ENCODE measurements around the gene SYNJ1. TPM values are rescaled to one million over a fixed set of nuclear protein-coding genes. Genes with fewer than 3 reads are reported as not detected.
A peak's percentile ranks its signal among the peaks of the same experiment; 100 is the strongest.
"Not testable (repeated sequence)": the region's sequence is repeated elsewhere in the genome, so short reads cannot be mapped to it uniquely, and the experiment has no call there.

The SYNJ1 gene
- total RNA-seq, 2 donors from 2014 or later = 12.4 to 29.3 TPM

DNA sequence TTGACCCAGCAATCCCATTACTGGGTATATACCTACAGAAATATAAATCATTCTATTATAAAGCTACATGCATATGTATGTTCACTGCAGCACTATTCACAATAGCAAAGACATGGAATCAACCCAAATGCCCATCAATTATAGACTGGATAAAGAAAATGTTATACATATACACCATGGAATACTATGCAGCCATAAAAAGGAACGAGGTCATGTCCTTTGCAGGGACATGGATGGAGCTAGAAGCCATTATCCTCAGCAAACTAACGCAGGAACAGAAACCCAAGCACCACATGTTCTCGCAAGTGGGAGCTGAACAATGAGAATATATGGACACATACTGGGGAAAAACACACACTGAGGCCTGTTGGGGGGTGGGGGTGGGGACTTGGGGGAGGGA lies 18.9 kb upstream of the SYNJ1 start:
- not testable (repeated sequence) for ATAC-seq; DNase-seq (ENCODE audit: low spot score in 2 of 2); H3K9me3 Mint-ChIP-seq
- Mint-ChIP-seq H3K27ac (peak overlapping the region; percentile 9 to 54), H3K36me3 (peaks cover 53 to 80% of the 10 kb centered on the region in 2 donors)

DNA sequence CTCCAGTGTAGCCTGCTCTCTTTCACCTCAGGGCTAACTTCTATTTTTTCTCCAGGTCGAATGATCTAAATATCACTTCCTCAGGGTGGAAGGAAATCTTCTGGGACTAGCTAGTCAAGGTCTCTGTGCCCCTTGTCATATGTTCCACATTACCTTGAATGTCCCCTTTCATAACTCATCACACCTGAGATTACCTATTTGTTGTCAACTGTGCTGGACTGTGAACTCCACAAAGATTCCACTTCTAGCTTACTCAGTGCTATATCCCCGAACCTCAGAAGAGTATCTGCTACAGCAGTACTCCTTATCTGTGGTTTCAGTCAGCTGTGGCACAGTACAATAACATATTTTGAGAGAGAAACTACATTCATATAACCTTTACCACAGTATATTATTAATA lies 14.6 kb upstream of the SYNJ1 start:
- Mint-ChIP-seq H3K36me3 (peaks cover 41 to 72% of the 10 kb centered on the region in 2 donors), H3K27ac (no peak overlapping the region), H3K9me3 (no peaks in the 10 kb centered on the region)
- no peak for ATAC-seq
- DNase-seq (ENCODE audit: low spot score in 2 of 2) = no peak

DNA sequence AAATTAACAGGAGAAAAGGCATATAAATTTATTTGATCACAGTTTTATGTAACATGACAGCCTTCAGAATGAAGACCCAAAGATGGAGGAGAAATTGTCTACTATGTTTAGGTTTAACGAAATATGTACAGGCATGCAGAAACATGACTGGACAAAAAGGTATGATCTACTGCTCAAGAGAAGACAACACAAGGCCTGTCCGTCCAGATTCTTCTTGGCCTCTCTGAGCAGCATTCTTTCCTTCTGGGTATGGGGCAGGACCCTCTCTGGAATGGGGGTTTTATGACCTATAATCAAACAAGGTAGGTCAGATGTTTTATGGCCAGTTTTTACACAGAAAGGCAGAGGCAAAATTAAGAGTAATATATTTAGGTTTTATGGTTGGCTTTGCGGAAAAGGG lies 13.5 kb upstream of the SYNJ1 start:
- DNase-seq (ENCODE audit: low spot score in 2 of 2) (no peak), ATAC-seq (no peak)
- Mint-ChIP-seq H3K36me3 (peaks cover 33 to 62% of the 10 kb centered on the region in 2 donors), H3K27ac (peak overlapping the region in 1 of 2 donors; percentile 62), H3K9me3 (no peaks in the 10 kb centered on the region)

DNA sequence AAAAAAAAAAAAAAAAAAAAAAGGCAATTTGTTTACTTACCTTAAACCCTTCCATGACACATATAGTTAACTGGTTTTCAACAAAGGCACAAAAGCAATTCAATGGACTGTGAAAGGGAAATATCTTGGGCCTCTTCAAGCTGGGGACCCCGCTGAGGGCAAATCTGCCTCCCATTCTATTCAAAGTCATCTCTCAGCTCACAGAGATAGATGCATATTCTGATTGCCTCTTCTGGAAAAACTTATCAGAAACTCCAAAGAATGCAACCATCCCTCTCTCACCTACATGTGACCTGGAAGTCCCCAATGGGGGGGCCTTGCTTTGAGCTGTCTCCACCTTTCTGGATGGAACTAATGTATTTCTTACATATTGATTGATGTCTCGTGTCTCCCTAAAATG lies 12.1 kb upstream of the SYNJ1 start:
- no peaks in the 10 kb centered on the region for H3K9me3 Mint-ChIP-seq
- peaks cover 26 to 57% of the 10 kb centered on the region in 2 donors for H3K36me3 Mint-ChIP-seq
- no peak for ATAC-seq
- H3K27ac Mint-ChIP-seq = peak overlapping the region in 1 of 2 donors; percentile 65
- no peak for DNase-seq (ENCODE audit: low spot score in 2 of 2)

DNA sequence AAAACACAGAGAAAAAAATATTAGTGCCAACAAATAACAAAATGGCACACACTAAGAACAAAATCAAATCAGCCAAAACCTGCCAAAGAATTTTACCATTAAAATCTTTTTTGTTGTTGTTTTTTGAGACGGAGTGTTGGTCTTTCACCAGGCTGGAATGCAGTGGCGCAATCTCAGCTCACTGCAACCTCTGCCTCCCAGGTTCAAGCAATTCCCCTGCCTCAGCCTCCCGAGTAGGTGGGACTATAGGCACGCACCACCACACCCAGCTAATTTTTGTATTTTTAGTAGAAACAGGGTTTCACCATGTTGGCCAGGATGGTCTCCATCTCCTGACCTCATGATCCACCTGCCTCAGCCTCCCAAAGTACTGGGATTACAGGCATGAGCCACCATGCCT lies 8.3 kb upstream of the SYNJ1 start:
- H3K36me3 Mint-ChIP-seq = peaks cover 28 to 55% of the 10 kb centered on the region in 2 donors
- not testable (repeated sequence) for H3K27ac Mint-ChIP-seq

DNA sequence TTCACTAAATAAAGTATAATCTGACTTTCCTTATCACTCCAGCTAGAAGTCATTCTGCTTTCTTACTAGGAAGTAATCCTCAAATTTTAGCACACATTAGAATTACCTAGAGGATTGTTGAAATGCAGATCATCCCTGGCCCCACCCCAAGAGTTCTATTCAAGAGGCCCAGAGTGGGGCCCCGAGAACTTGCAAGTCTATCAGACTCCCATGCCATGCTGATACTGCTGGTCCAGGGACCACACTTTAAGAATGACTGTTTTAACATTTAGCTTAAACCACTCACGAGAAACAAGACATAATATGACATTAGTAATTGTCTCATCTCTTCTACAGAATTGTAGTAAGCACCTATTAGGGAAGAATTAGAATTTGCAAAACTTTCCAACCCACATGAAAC lies 7.7 kb upstream of the SYNJ1 start:
- H3K27ac Mint-ChIP-seq = peak overlapping the region; percentile 79 to 87

More for the DNA sequence above, 8.3 kb upstream of the SYNJ1 start:
- not testable (repeated sequence) for DNase-seq (ENCODE audit: low spot score in 2 of 2); ATAC-seq; H3K9me3 Mint-ChIP-seq

DNA sequence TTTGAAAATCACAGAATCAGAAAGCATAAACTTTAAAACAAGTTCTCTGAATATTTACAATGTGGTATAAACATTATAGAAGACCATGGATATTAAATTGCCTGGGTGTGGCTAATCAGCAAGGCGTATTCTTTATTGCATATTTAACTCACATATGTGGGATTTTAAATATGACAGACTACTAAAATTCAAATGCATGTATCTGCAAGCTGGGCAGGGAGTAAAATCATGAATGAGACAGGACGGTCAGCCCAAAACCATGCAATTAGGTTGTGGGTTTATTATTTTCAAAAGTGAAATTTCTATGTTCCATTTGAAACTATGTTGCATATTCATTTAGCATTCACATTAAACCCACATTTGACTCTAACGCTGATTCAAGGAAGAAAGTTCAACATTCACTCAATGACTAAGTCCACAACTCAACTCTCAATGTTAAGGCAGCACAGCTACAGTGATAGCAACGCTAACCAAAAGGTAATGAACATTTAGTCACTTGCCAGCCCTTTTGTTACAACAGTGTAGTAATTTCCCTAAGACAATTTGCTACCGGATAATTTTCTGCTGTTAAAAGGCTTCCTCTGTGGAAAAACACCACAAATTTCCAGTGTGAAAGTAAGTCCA lies 6.3 kb upstream of the SYNJ1 start:
- ATAC-seq = peak; percentile 75 to 84
- Mint-ChIP-seq H3K27ac (peak overlapping the region in 1 of 2 donors; percentile 25), H3K9me3 (peaks cover 4 to 9% of the 10 kb centered on the region in 2 donors), H3K36me3 (peaks cover 25 to 41% of the 10 kb centered on the region in 2 donors)
- no peak for DNase-seq (ENCODE audit: low spot score in 2 of 2)

More for the DNA sequence above, 7.7 kb upstream of the SYNJ1 start:
- ATAC-seq (peak; percentile 40 to 44), DNase-seq (ENCODE audit: low spot score in 2 of 2) (no peak)
- Mint-ChIP-seq H3K9me3 (peaks cover 4 to 9% of the 10 kb centered on the region in 2 donors), H3K36me3 (peaks cover 25 to 50% of the 10 kb centered on the region in 2 donors)

DNA sequence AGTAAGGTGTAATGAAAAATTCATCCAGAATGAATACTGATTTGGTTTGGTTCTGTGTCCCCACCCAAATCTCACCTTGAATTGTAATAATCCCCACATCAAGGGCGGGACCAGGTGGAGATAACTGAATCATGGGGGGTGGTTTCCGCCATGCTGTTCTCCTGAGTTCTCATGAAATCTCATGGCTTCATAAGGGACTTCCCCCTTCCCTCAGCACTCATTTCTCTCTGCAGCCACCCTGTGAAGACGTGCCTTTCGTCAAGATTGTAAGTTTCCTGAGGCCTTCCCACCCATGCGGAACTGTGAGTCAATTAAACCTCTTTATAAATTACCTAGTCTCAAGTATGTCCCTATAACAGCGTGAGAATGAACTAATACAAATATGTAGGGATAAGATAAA lies 5.5 kb upstream of the SYNJ1 start:
- DNase-seq (ENCODE audit: low spot score in 2 of 2) (peak in 1 of 2 donors; percentile 65), ATAC-seq (peak; percentile 49 to 83)
- peaks cover 4 to 9% of the 10 kb centered on the region in 2 donors for H3K9me3 Mint-ChIP-seq
- peak overlapping the region in 1 of 2 donors; percentile 25 for H3K27ac Mint-ChIP-seq
- peaks cover 30 to 34% of the 10 kb centered on the region in 2 donors for H3K36me3 Mint-ChIP-seq

DNA sequence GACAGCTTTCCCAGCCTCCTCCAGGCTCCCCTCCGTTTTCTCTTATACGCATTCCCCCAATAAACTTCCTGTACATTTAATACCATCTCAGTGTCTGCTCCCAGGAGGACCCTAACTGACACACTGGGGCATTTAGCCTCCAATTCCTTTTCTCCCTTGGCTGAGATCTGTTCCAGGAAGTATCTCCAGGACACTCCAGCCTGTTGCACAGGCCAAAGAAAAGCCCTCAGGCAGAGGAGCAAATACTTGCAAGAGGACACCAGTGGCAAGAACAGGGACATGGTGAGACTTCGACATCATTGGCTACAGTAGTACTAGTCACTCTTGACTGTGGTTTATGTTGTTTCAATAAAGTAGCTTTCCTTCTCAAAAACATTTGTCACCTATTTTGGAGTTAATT lies 4.7 kb upstream of the SYNJ1 start:
- Mint-ChIP-seq H3K36me3 (peaks cover 32 to 33% of the 10 kb centered on the region in 2 donors), H3K9me3 (peaks cover 4 to 9% of the 10 kb centered on the region in 2 donors), H3K27ac (peak overlapping the region in 1 of 2 donors; percentile 25)
- DNase-seq (ENCODE audit: low spot score in 2 of 2) (no peak), ATAC-seq (no peak)

DNA sequence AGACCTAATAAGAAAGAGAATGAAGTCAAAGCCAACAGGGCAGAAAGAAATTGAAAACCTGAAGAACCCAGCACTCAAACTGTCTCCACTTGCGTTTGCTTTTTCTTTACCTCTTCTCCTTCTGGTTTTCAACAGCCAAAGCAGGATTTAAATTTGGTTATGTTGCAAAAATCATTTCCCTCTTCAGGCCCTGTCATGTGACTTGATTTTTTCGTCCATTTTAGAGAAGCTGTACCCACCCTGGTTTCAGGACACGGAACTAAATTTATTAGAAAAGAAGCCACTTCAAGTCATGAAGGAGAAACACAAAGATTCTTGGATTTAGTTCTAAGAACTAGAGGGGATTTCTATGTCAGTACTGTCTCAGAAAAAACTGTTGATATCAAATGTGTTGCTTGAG lies 1.0 kb upstream of the SYNJ1 start:
- H3K36me3 Mint-ChIP-seq = peaks cover 26 to 38% of the 10 kb centered on the region in 2 donors
- no peak for ATAC-seq
- peak overlapping the region in 1 of 2 donors; percentile 97 for H3K27ac Mint-ChIP-seq
- H3K9me3 Mint-ChIP-seq = peaks cover 4 to 9% of the 10 kb centered on the region in 2 donors
- no peak for DNase-seq (ENCODE audit: low spot score in 2 of 2)

DNA sequence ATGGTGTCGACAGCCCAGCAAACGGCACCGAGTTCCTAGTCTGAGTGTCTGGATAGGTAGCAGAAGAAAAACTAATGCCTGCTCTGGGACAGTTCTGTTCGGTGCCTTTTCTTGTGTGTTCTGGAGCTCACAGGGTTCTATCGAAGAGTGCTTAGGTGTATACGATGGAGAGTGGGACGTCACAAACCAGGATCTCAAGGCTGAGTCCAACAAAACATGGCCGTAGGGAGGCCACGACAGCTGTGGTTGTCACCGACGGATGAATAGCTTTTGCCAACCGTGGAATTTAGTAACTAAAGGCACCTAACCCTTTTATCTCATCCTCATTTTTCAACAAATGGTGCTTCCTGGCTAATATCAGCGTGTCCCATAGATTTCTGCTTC lies 635 bp upstream of the SYNJ1 start:
- H3K27ac Mint-ChIP-seq = peak overlapping the region; percentile 84 to 97
- DNase-seq (ENCODE audit: low spot score in 2 of 2) = no peak
- peaks cover 4 to 7% of the 10 kb centered on the region in 2 donors for H3K9me3 Mint-ChIP-seq
- H3K36me3 Mint-ChIP-seq = peaks cover 22 to 42% of the 10 kb centered on the region in 2 donors
- peak in 1 of 2 donors; percentile 0 for ATAC-seq

DNA sequence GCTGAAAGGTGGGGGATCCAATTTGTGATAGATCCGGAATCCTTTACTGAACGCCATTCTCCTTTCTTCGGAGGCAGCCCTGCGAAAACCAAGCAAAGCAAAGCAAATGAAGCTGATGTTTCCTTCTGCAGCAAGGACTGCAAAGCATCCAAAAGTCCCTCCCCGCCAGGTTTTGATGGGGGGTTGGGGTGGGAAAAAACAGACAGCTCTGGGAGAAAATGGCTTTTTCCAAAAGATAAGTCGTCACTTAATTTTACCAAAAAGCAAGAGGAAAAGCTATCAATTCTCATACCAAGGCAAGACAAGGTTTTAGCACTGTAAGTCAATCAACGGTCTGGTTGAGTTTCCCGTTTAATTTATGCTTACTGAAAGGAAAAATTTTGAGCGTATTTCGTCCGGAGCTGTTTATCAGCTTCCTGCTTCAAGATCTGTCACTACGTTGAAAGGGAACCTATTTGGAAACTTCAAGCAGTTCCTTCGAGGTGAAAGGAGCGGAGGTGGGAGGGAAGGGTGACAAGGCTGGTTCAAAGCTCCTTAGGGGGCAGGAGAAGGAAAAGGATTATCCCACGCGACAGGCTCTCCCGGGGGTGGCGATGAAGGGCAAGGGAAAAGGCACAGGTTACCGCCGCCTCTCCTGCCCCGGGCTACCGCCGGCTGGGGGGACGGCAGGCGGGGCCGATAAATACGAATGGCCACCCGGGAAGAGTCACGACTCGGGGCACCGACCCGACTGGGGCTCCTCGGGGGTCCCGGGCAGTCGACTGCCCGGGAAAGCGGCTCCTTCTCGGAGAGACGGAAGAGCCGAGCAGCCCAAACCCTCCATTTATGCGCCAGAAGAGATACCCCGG lies 750 bp downstream of the SYNJ1 start:
- peak in 1 of 2 donors; percentile 18 for DNase-seq (ENCODE audit: low spot score in 2 of 2)
- Mint-ChIP-seq H3K36me3 (peaks cover 8 to 34% of the 10 kb centered on the region in 2 donors), H3K27ac (peak overlapping the region; percentile 95 to 97), H3K9me3 (no peaks in the 10 kb centered on the region)
- peak; percentile 6 to 8 for ATAC-seq

DNA sequence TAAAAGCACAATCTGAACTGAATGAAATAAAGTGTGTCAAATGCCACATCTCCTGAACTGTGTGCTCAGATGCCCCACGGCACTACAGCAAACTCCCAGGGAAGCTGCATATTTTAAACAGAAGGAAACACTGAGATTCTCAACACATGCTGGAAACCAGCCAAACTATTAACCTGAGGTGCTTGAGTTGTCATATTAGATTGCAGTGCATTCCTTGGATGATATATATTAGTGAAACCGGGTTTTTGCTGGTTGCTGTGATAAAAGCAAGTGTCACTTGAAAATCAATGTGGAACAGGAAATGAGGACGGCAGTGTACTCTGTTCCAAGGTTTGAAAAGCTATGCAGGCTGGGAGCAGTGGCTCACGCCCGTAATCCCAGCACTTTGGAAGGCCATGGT lies 8.7 kb downstream of the SYNJ1 start:
- Mint-ChIP-seq H3K36me3 (peaks cover 26 to 27% of the 10 kb centered on the region in 2 donors), H3K27ac (no peak overlapping the region), H3K9me3 (peaks cover 0 to 5% of the 10 kb centered on the region in 2 donors)
- DNase-seq (ENCODE audit: low spot score in 2 of 2) (no peak), ATAC-seq (no peak)

DNA sequence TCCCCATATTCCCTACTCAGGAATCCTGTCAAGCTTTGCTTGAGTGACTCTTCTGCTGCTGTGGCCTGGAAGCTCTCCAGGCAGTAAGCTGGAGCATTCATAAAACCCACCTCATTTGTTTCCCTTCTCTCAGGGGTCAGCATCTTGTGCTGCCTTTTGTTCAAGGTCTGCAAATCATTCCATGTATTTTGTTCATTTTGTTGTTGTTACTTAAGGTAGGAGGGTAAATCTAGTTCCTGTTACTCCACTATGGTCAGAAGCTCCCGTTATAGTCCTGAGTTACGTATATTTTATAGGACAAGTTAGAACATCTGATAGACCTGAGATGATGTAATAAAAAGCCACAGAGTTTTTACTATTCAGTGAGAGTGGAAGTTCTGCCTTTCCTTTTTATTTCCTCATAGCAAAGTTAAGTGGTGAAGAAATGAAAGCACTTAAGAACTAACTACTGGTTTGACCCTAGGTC lies 9.9 kb downstream of the SYNJ1 start:
- Mint-ChIP-seq H3K27ac (peak overlapping the region in 1 of 2 donors; percentile 60), H3K36me3 (peaks cover 20 to 27% of the 10 kb centered on the region in 2 donors), H3K9me3 (peaks cover 0 to 5% of the 10 kb centered on the region in 2 donors)
- ATAC-seq = no peak
- DNase-seq (ENCODE audit: low spot score in 2 of 2) = no peak

DNA sequence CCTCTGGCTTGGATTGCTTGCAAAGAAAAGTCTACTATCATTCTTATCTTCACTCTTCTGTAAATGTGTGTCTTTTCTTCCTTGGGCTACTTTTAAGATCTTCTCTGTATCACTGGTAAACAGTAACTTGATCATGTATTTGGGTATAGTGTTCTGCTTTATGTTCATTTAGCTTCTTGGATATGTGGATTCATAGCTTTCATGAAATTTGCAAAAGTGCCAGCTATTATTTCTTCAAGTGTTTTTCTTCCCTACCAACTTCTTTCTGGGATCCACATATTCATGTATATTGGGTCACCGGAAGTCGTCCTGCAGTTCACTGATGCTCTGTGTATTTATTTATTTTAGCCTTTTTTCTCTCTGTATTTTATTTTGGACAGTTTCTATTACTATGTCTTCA lies 11.3 kb downstream of the SYNJ1 start:
- no peak for ATAC-seq
- no peak for DNase-seq (ENCODE audit: low spot score in 2 of 2)
- H3K36me3 Mint-ChIP-seq = peaks cover 20 to 27% of the 10 kb centered on the region in 2 donors
- H3K9me3 Mint-ChIP-seq = peaks cover 0 to 5% of the 10 kb centered on the region in 2 donors
- H3K27ac Mint-ChIP-seq = no peak overlapping the region

DNA sequence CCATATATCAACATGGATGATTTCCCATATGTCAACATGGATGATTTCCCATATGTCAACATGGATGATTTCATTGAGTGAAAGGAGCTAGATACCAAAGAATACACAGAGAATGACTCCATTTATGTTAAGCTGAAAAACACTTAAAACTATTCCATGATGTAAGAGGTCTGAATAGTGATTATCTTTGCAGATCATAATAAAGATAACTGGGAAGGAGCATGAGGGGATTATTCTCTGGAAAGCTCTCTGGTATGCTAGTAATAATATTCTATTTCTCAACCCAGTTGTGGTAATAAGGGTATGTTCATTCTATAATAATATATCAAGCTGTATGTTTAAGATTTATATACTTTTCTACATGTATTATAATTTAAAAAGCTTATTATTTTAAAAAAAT lies 14.1 kb downstream of the SYNJ1 start:
- DNase-seq (ENCODE audit: low spot score in 2 of 2) (no peak), ATAC-seq (no peak)
- Mint-ChIP-seq H3K27ac (no peak overlapping the region), H3K9me3 (peaks cover 0 to 5% of the 10 kb centered on the region in 2 donors), H3K36me3 (peaks cover 15 to 27% of the 10 kb centered on the region in 2 donors)

DNA sequence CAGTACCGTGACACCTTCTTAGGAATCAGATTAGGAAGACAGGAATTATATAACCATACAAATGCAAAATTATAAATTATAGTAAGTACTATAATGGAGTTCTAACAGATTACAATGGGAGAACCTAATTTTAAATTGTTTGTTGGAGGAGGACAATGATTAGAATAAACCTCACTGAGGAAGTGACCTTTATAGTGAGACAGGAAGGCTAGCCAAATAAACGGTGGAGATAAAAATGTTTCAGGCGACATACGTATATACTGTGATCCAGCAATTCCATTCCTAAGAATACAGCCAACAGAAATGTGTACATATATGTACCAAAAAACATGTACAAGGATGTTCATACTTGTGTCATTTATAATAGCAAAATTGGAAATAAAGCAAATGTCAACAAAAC lies 15.2 kb downstream of the SYNJ1 start:
- no peak for ATAC-seq

More for the DNA sequence above, 15.2 kb downstream of the SYNJ1 start:
- peaks cover 0 to 5% of the 10 kb centered on the region in 2 donors for H3K9me3 Mint-ChIP-seq
- DNase-seq (ENCODE audit: low spot score in 2 of 2) = no peak
- no peak overlapping the region for H3K27ac Mint-ChIP-seq
- peaks cover 11 to 23% of the 10 kb centered on the region in 2 donors for H3K36me3 Mint-ChIP-seq

Data from activated naive CD4-positive, alpha-beta T cell treated with anti-CD3 and anti-CD28 coated beads, Interleukin-2, amount 50 U/mL, for 72 hours (primary cell).